Measurements from ENCODE around the gene LRRC71. TPM values are rescaled to one million over a fixed set of nuclear protein-coding genes. Genes with fewer than 3 reads are reported as not detected.

Gene LRRC71
- total and polyA plus RNA-seq, 2 of the 4 experiments (the other 2 are of a cell fraction) = 0.50 TPM; not detected in 1

GRCh38 chr1:156970017-156970416 is 49.6 kb downstream of the LRRC71 start:
- H3K27me3 ChIP-seq (ENCODE audit: control insufficient read depth, insufficient read depth, low read length) = no peaks in the 10 kb centered on the region
- H3K4me3 ChIP-seq (ENCODE audit: insufficient read depth, low read depth, low read length) = no peak overlapping the region
- in situ Hi-C loops (cut with MboI; ENCODE audit: low sequenced_read_pairs) (no loop called here), dilution Hi-C loops (cut with HindIII; ENCODE audit: low sequenced_read_pairs, unreplicated experiment) (no loop called here), intact Hi-C loops (cut with micrococcal nuclease) (no loop called here)
- no peak overlapping the region for H3K23ac ChIP-seq (ENCODE audit: low read depth, low read length)
- H2AK9ac ChIP-seq (replicated peaks; ENCODE audit: low read depth, low read length, poor library complexity) = no peak overlapping the region
- no peak overlapping the region for H4K8ac ChIP-seq (ENCODE audit: low read depth in 2 of 2, low read length in 2 of 2)
- TF ChIP-seq CEBPB (IDR thresholded peaks at IDR 0.05; ENCODE audit: low read depth, low read length) = 0 out of 2 replicates have a peak, but pooled peaks have one; percentile 10
- TF ChIP-seq USF2 (IDR thresholded peaks at IDR 0.05; ENCODE audit: low read depth, low read length) = no peak
- H3K14ac ChIP-seq (replicated peaks; ENCODE audit: low read depth, low read length) = no peak overlapping the region
- no peak overlapping the region for H3K4ac ChIP-seq (ENCODE audit: low read depth, low read length)
- no peak overlapping the region for H2AFZ ChIP-seq (replicated peaks; ENCODE audit: low read length, poor library complexity)
- no peak overlapping the region for H2BK120ac ChIP-seq (ENCODE audit: low read depth, low read length)
- no CpG with 5 or more reads among the region's 3 CpGs for WGBS, 2 experiments (ENCODE audit: extremely low coverage in 2 of 2, insufficient read length in 1 of 2)
- H3K4me1 ChIP-seq (ENCODE audit: control insufficient read depth, insufficient read depth, low read length) = no peaks in the 10 kb centered on the region
- POLR2A ChIA-PET (ENCODE audit: unreplicated experiment) = no interaction called here
- H2BK20ac ChIP-seq (ENCODE audit: low read depth, low read length) = no peak overlapping the region
- no peaks in the 10 kb centered on the region for H3K79me1 ChIP-seq (ENCODE audit: low read depth in 1 of 2, low read length in 2 of 2)
- H4K91ac ChIP-seq (ENCODE audit: insufficient read depth, low read depth, low read length) = no peak overlapping the region
- H3K18ac ChIP-seq (ENCODE audit: low read depth, low read length) = no peak overlapping the region
- no peaks in the 10 kb centered on the region for H3K9me3 ChIP-seq (ENCODE audit: control insufficient read depth, insufficient read depth, low read length)
- no peak overlapping the region for H3K56ac ChIP-seq (ENCODE audit: extremely low read depth, insufficient read depth, low read length)
- ATAC-seq (ENCODE audit: low read depth) = peak; percentile 49
- H4K5ac ChIP-seq (ENCODE audit: low read depth, low read length) = no peak overlapping the region
- no peak overlapping the region for H2BK15ac ChIP-seq (ENCODE audit: low read depth, low read length)
- H2BK5ac ChIP-seq (ENCODE audit: low read depth, low read length, poor library complexity, severe bottlenecking) = no peak overlapping the region
- CTCF ChIA-PET = interaction anchor here (1.1 kb wide), 1 partner anchor 94 kb away, joined by 3 read pairs; no protein-coding TSS in a partner anchor
- H3K9me1 ChIP-seq (ENCODE audit: insufficient read depth, low read length) = peaks cover 2% of the 10 kb centered on the region; the same call in 1 of the 2 replicates
- DNase-seq = peak; percentile 4
- no peak overlapping the region for H3K9ac ChIP-seq (ENCODE audit: low read depth, low read length)
- H2AK5ac ChIP-seq (ENCODE audit: low read depth, low read length) = no peak overlapping the region
- no peak overlapping the region for H3K27ac ChIP-seq (ENCODE audit: insufficient read depth, low read length)
- no TSS peak for BruUV-seq (replicated peaks)
- H3K36me3 ChIP-seq (ENCODE audit: control insufficient read depth, insufficient read depth, low read length) = peaks cover 30% of the 10 kb centered on the region
- no peak overlapping the region for H3K4me2 ChIP-seq (ENCODE audit: low read depth, low read length)
- no peaks in the 10 kb centered on the region for H4K20me1 ChIP-seq (ENCODE audit: insufficient read depth, low read length)

Data from IMR-90 (cell line).